K562 (cell line): Measurements from ENCODE around the gene DNAH5. TPM values are rescaled to one million over a fixed set of nuclear protein-coding genes. Genes with fewer than 3 reads are reported as not detected.

Experiments
- ATAC-seq: fragments of 200-7000 bp; cut with Tn5 transposase; 3 replicates; pipeline ENCODE4 v1.9.1; 2020; ENCODE audit warnings: moderate library complexity
- BruUV-seq: library from RNA; stranded (reverse); fragments of 400-500 nt; replicated peaks from 2 replicates; lab custom pipeline; 2021; lab: Mats Ljungman, UMichigan
- CTCF ChIA-PET: fragments of 300-600 bp; formaldehyde crosslinking; extraction: SDS; loops from one replicate; lab custom pipeline; 2021; ENCODE audit warnings: low intra/inter-chr PET ratio; lab: Yijun Ruan, JAX
- POLR2A ChIA-PET: fragments of 300-600, 350-650 bp; sonication (Branson Sonifier 250); formaldehyde crosslinking; extraction: SDS; loops from one replicate; lab custom pipeline; 2021; ENCODE audit warnings: antibody characterized with exemption, inconsistent platforms; lab: Yijun Ruan, JAX
- DNase-seq, 4 experiments: peaks; one replicate each; pipeline versions ENCODE4 v3.0.0 to v3.0.0-alpha.2; 2011 to 2018; ENCODE audit warnings: low spot score in 3 of 4, mixed read lengths in 3 of 4; ENCODE audit errors: extremely low read depth in 1 of 4
- FAIRE-seq: peaks from 2 replicates; lab custom pipeline; 2011; peaks lifted over from hg19 to GRCh38; lab: Jason Lieb, UNC
- H2AFZ ChIP-seq: 2 replicates; pipeline ENCODE4 v1.6.0; 2011; ENCODE audit warnings: low read depth, low read length, control low read depth, inconsistent platforms
- H3K27ac ChIP-seq: fragments of 200-600 bp; 3 replicates; pipeline ENCODE4 v1.8.0; 2011; ENCODE audit warnings: low read depth, mild to moderate bottlenecking, control low read depth, inconsistent platforms, low read length, moderate library complexity, mixed read lengths; ENCODE audit errors: extremely low read depth
- H3K27me3 ChIP-seq, 2 experiments: fragments of 300-600 bp in 1 of 2; 2 replicates in 1 of 2; 3 replicates in 1 of 2; pipeline versions ENCODE4 v1.6.0 to v1.8.0; 2011; ENCODE audit warnings: inconsistent platforms in 2 of 2, low read length in 2 of 2, mild to moderate bottlenecking in 1 of 2, mixed read lengths in 1 of 2, moderate library complexity in 1 of 2; ENCODE audit not compliant: control insufficient read depth in 2 of 2, insufficient read depth in 2 of 2
- H3K36me3 ChIP-seq: fragments of 300-600 bp; 3 replicates; pipeline ENCODE4 v1.8.0; 2011; ENCODE audit warnings: mild to moderate bottlenecking, low read length, inconsistent platforms; ENCODE audit not compliant: control insufficient read depth, insufficient read depth
- H3K4me1 ChIP-seq, 2 experiments: fragments of 200-600 bp in 1 of 2; replicated peaks in 1 of 2; 2 replicates in 1 of 2; 3 replicates in 1 of 2; pipeline versions ENCODE4 v1.5.1 to v1.8.0; 2011; ENCODE audit warnings: inconsistent platforms in 2 of 2, low read length in 2 of 2, mild to moderate bottlenecking in 1 of 2, mixed read lengths in 1 of 2, moderate library complexity in 1 of 2; ENCODE audit not compliant: control insufficient read depth in 2 of 2, insufficient read depth in 2 of 2
- H3K4me2 ChIP-seq: 2 replicates; pipeline ENCODE4 v1.6.1; 2011; ENCODE audit warnings: low read length, control low read depth, inconsistent platforms, mixed read lengths; ENCODE audit not compliant: insufficient read depth
- H3K4me3 ChIP-seq: fragments of 200-600 bp; sonication (generic), shearing (Covaris generic); 2 replicates; pipeline ENCODE4 v1.5.1; 2016; ENCODE audit warnings: control low read depth, inconsistent platforms
- H3K79me2 ChIP-seq: fragments of 200-600 bp; 3 replicates; pipeline ENCODE4 v1.8.0; 2011; ENCODE audit warnings: low read length, inconsistent platforms; ENCODE audit not compliant: control insufficient read depth, insufficient read depth
- H3K9ac ChIP-seq, 2 experiments: 2 replicates each; pipeline versions ENCODE4 v1.6.0 to v1.6.1; 2011; ENCODE audit warnings: low read depth in 2 of 2, low read length in 2 of 2, control low read depth in 1 of 2, inconsistent platforms in 1 of 2, mild to moderate bottlenecking in 1 of 2, mixed read lengths in 1 of 2; ENCODE audit not compliant: insufficient read depth in 1 of 2
- H3K9me1 ChIP-seq: one replicate; pipeline ENCODE4 v1.6.0; 2011; ENCODE audit warnings: inconsistent platforms, mild to moderate bottlenecking, low read length, moderate library complexity; ENCODE audit not compliant: control insufficient read depth, insufficient read depth
- H3K9me3 ChIP-seq: replicated peaks from 2 replicates; pipeline ENCODE4 v1.5.1; 2011; ENCODE audit warnings: low read depth, low read length, inconsistent platforms; ENCODE audit not compliant: control insufficient read depth, insufficient read depth
- H4K20me1 ChIP-seq: replicated peaks from 2 replicates; pipeline ENCODE4 v1.6.1; 2011; ENCODE audit warnings: low read length, inconsistent platforms, mixed read lengths; ENCODE audit not compliant: control insufficient read depth, insufficient read depth
- HCFC1 ChIP-seq: IDR thresholded peaks from 2 replicates; pipeline ENCODE4 v1.6.1; 2012; ENCODE audit warnings: low read depth, low read length, improper control_type of control experiment
- HNRNPLL ChIP-seq: fragments of 200-400 bp; formaldehyde crosslinking; IDR thresholded peaks from 2 replicates; pipeline ENCODE4 v1.6.1; 2017; ENCODE audit warnings: low read length, low read depth, mild to moderate bottlenecking; ENCODE audit not compliant: poor library complexity, severe bottlenecking
- HSF4 ChIP-seq: fragments of 250-450 bp; sonication (Bioruptor Pico); IDR thresholded peaks from 2 replicates; pipeline ENCODE4 v2.1.2; 2022; ENCODE audit warnings: mild to moderate bottlenecking, moderate library complexity, borderline replicate concordance
- MYC ChIP-seq, 2 experiments: fragments of 250-450 bp in 1 of 2; sonication (Bioruptor Pico) in 1 of 2; IDR thresholded peaks; 2 replicates each; pipeline versions ENCODE4 v1.5.1 to v1.6.1; 2012 to 2021; ENCODE audit warnings: low read depth in 2 of 2, borderline replicate concordance in 1 of 2, improper control_type of control experiment in 1 of 2, low read length in 1 of 2, mild to moderate bottlenecking in 1 of 2, moderate library complexity in 1 of 2
- NCOR1 ChIP-seq: fragments of 450-650 bp; IDR thresholded peaks from 2 replicates; pipeline ENCODE4 v1.6.1; 2016; ENCODE audit warnings: mild to moderate bottlenecking, moderate library complexity
- OTX1 ChIP-seq: fragments of 450-650 bp; formaldehyde crosslinking; IDR thresholded peaks from 2 replicates; pipeline ENCODE4 v1.4.0; 2022; ENCODE audit warnings: mild to moderate bottlenecking
- POLR2AphosphoS5 ChIP-seq: IDR thresholded peaks from 2 replicates; pipeline ENCODE4 v1.6.1; 2011; ENCODE audit warnings: mild to moderate bottlenecking, low read depth, low read length, moderate library complexity; ENCODE audit not compliant: control insufficient read depth, insufficient read depth
- RBFOX2 ChIP-seq: fragments of 200-400 bp; formaldehyde crosslinking; IDR thresholded peaks from 2 replicates; pipeline ENCODE4 v1.6.1; 2017; ENCODE audit warnings: low read depth, mild to moderate bottlenecking, low read length, moderate library complexity
- STAT5A ChIP-seq: IDR thresholded peaks from 2 replicates; pipeline ENCODE4 v1.6.1; 2012; ENCODE audit warnings: low read length, inconsistent platforms, borderline replicate concordance
- ZC3H8 ChIP-seq: fragments of 450-650 bp; IDR thresholded peaks from 2 replicates; pipeline ENCODE4 v1.6.1; 2017
- ZNF644 ChIP-seq: fragments of 200-800 bp; sonication (Bioruptor generic); IDR thresholded peaks from 2 replicates; pipeline ENCODE4 v1.6.1; 2016; ENCODE audit warnings: low read depth, missing genetic modification characterization, missing compliant biosample characterization
- ZNF75A ChIP-seq: fragments of 450-650 bp; formaldehyde crosslinking; IDR thresholded peaks from 2 replicates; pipeline ENCODE4 v1.4.0; 2020; ENCODE audit warnings: mild to moderate bottlenecking
- WGBS: fragments of 100-300 bp; shearing (Covaris generic); methylation state at CpG from one replicate; pipeline ENCODE4 v1.1.6; 2016; ENCODE audit warnings: low coverage, mixed read lengths; ENCODE audit not compliant: insufficient coverage; ENCODE audit errors: missing lambda C conversion rate; 5-methylcytosine and 5-hydroxymethylcytosine counted together
- in situ Hi-C: fragments of 300-500 bp; cut with MboI; formaldehyde crosslinking; loops from 4 replicates; pipeline ENCODE4 v1.15.0; 2018; ENCODE audit warnings: inconsistent platforms, mixed read lengths
- intact Hi-C: fragments of 100-400 bp; cut with micrococcal nuclease; formaldehyde crosslinking; loops from 2 replicates; pipeline ENCODE4 v1.14.2; 2022
- polyA plus RNA-seq, 8 experiments: library from polyadenylated mRNA; depleted of rRNA in 4 of 8; stranded (reverse) in 5 of 8; unstranded in 3 of 8; fragments of >200 nt; fragmentation: Nextera tagmentation in 2 of 8; fragmentation: Illumina TruSeq in 1 of 8; extraction: Ambion mirVana in 2 of 8; extraction: Trizol in 1 of 8; gene quantifications; 2 replicates each; pipeline versions ENCODE4 v1.2.1 to v1.2.3, GENCODE V29; 2011 to 2014; ENCODE audit warnings: inconsistent platforms in 1 of 8, missing spikeins in 1 of 8
- total RNA-seq, 7 experiments: library from RNA; depleted of rRNA in 6 of 7; stranded (reverse); fragments of >200 nt in 6 of 7; fragmentation: Illumina TruSeq in 2 of 7; extraction: Trizol in 2 of 7; gene quantifications; 2 replicates each; pipeline versions ENCODE4 v1.2.1 to v1.2.3, GENCODE V29; 2011 to 2021; ENCODE audit warnings: low replicate concordance in 1 of 7
- TF ChIP-seq, protein P1 (sequence below): sonication (generic); formaldehyde crosslinking; IDR thresholded peaks from 2 replicates; pipeline ENCODE4 v1.8.0; 2022; ENCODE audit warnings: missing genetic modification reagents, mild to moderate bottlenecking, borderline replicate concordance
- TF ChIP-seq, protein P2 (sequence below): fragments of 450-650 bp; formaldehyde crosslinking; conservative IDR thresholded peaks from 2 replicates; pipeline ENCODE4 v1.4.0; 2022; ENCODE audit warnings: mild to moderate bottlenecking, missing genetic modification characterization
- TF ChIP-seq, protein P3 (sequence below): IDR thresholded peaks from 3 replicates; pipeline ENCODE4 v1.6.1; 2011; ENCODE audit warnings: borderline replicate concordance, mild to moderate bottlenecking, moderate library complexity; ENCODE audit not compliant: insufficient read length; ENCODE audit errors: extremely low read depth

The DNAH5 gene
- total and polyA plus RNA-seq, 9 of the 15 experiments (the other 6 are each of a cell fraction or from before 2014, with no cell fraction given): 0.03 TPM; not detected in 8

DNA sequence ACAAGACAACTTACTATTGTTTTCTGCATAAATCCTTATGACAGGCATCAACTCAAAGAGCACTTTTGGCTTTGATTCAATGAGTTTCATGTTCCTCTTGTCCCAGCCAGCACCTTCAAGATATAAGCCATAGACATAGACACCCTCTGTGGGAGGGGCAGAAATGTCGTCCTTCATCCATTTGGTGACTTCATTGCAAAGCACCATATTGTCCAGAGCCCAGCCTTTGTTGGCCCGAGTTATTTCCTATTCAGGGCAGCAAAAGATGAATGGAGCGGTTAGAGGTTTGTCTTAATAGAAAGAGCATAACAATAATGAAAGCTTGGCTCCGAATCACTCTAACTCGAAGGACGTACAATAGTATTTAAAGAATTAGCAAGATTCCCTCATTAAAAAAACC lies 243.9 kb downstream of the DNAH5 start (continued):
- TF ChIP-seq OTX1 (no peak), STAT5A (no peak), ZNF644 (tag) (no peak), NCOR1 (no peak), RBFOX2 (no peak)
- TF ChIP-seq, protein P1, sequence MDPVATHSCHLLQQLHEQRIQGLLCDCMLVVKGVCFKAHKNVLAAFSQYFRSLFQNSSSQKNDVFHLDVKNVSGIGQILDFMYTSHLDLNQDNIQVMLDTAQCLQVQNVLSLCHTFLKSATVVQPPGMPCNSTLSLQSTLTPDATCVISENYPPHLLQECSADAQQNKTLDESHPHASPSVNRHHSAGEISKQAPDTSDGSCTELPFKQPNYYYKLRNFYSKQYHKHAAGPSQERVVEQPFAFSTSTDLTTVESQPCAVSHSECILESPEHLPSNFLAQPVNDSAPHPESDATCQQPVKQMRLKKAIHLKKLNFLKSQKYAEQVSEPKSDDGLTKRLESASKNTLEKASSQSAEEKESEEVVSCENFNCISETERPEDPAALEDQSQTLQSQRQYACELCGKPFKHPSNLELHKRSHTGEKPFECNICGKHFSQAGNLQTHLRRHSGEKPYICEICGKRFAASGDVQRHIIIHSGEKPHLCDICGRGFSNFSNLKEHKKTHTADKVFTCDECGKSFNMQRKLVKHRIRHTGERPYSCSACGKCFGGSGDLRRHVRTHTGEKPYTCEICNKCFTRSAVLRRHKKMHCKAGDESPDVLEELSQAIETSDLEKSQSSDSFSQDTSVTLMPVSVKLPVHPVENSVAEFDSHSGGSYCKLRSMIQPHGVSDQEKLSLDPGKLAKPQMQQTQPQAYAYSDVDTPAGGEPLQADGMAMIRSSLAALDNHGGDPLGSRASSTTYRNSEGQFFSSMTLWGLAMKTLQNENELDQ (CRISPR knock-in tag): no peak

DNA sequence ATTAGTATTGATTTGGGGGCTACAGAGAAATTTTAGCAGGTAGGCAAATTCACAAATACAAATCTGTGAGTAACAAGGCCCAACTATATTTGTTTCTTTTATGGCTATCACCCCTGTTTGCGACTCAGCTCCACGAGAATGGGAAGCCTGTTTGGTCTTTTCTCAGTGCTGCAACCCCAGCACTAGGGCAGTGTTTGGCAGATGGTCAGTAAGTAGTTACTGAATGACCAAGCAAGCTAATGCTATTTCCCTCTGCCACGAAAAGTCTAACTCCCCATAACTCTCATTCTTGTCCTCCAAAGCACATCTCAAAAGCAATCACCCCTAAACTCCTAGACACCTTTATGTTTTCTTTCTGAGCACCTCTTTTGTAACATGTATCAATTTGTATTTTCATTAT lies 245.6 kb downstream of the DNAH5 start:
- Histone ChIP-seq H3K36me3 (no peaks in the 10 kb centered on the region), H3K9me1 (no peaks in the 10 kb centered on the region), H4K20me1 (no peaks in the 10 kb centered on the region), H3K79me2 (no peaks in the 10 kb centered on the region), H3K27ac (no peak overlapping the region), H3K4me1 (no peaks in the 10 kb centered on the region), H3K9me3 (no peaks in the 10 kb centered on the region), H3K9ac (no peak overlapping the region), H2AFZ (no peak overlapping the region), H3K4me3 (no peak overlapping the region), H3K27me3 (no peaks in the 10 kb centered on the region), H3K4me2 (no peak overlapping the region)
- intact Hi-C loops (no loop called here), in situ Hi-C loops (no loop called here)
- DNase-seq (no peak), ATAC-seq (no peak), FAIRE-seq (no peak)
- WGBS: 0% methylated on average over 3 of the region's 3 CpGs
- POLR2A ChIA-PET: no interaction called here
- BruUV-seq: no TSS peak
- CTCF ChIA-PET: no interaction called here
- TF ChIP-seq, protein P2, sequence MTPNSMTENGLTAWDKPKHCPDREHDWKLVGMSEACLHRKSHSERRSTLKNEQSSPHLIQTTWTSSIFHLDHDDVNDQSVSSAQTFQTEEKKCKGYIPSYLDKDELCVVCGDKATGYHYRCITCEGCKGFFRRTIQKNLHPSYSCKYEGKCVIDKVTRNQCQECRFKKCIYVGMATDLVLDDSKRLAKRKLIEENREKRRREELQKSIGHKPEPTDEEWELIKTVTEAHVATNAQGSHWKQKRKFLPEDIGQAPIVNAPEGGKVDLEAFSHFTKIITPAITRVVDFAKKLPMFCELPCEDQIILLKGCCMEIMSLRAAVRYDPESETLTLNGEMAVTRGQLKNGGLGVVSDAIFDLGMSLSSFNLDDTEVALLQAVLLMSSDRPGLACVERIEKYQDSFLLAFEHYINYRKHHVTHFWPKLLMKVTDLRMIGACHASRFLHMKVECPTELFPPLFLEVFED (CRISPR knock-in tag): no peak
- TF ChIP-seq, protein P3, sequence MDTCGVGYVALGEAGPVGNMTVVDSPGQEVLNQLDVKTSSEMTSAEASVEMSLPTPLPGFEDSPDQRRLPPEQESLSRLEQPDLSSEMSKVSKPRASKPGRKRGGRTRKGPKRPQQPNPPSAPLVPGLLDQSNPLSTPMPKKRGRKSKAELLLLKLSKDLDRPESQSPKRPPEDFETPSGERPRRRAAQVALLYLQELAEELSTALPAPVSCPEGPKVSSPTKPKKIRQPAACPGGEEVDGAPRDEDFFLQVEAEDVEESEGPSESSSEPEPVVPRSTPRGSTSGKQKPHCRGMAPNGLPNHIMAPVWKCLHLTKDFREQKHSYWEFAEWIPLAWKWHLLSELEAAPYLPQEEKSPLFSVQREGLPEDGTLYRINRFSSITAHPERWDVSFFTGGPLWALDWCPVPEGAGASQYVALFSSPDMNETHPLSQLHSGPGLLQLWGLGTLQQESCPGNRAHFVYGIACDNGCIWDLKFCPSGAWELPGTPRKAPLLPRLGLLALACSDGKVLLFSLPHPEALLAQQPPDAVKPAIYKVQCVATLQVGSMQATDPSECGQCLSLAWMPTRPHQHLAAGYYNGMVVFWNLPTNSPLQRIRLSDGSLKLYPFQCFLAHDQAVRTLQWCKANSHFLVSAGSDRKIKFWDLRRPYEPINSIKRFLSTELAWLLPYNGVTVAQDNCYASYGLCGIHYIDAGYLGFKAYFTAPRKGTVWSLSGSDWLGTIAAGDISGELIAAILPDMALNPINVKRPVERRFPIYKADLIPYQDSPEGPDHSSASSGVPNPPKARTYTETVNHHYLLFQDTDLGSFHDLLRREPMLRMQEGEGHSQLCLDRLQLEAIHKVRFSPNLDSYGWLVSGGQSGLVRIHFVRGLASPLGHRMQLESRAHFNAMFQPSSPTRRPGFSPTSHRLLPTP: no peak
- no peak for TF ChIP-seq HSF4 (CRISPR knock-in tag)
- TF ChIP-seq POLR2AphosphoS5: no peak
- no peak for TF ChIP-seq HCFC1
- no peak for TF ChIP-seq HNRNPLL
- TF ChIP-seq MYC (IDR thresholded peaks at IDR 0.05; ENCODE audit: low read depth, low read length): no peak
- no peak for TF ChIP-seq MYC (CRISPR knock-in tag; IDR thresholded peaks at IDR 0.05; ENCODE audit: borderline replicate concordance, low read depth)
- TF ChIP-seq ZC3H8: no peak
- TF ChIP-seq ZNF75A (CRISPR knock-in tag): no peak
